G401 (cell line): ENCODE results near the gene NPY4R2. TPM values are rescaled to one million over a fixed set of nuclear protein-coding genes. Genes with fewer than 3 reads are reported as not detected.
"Not testable (repeated sequence)": the region's sequence is repeated elsewhere in the genome, so short reads cannot be mapped to it uniquely, and the experiment has no call there.

Experiments
- DNase-seq: peaks from one replicate; pipeline ENCODE4 v3.0.0-alpha.2; 2015; ENCODE audit warnings: low spot score
- in situ Hi-C: cut with HindIII; loops from 2 replicates; pipeline ENCODE4 v1.10.0; 2016; ENCODE audit warnings: low sequenced_read_pairs, mixed read lengths
- total RNA-seq: library from RNA; depleted of rRNA; stranded (reverse); fragments of >200 nt; shearing (Covaris generic); gene quantifications from 2 replicates; pipeline ENCODE4 v1.2.3, GENCODE V29; 2014

The NPY4R2 gene
- total RNA-seq, 1 experiment from 2014 or later = not detected

GRCh38 chr10:47927147-47927916 lies 8.9 kb downstream of the NPY4R2 start:
- DNase-seq, in situ Hi-C loops: not testable (repeated sequence)

GRCh38 chr10:47928225-47928624 lies 9.8 kb downstream of the NPY4R2 start:
- in situ Hi-C loops, DNase-seq: not testable (repeated sequence)

GRCh38 chr10:47932824-47933223 lies 14.4 kb downstream of the NPY4R2 start:
- in situ Hi-C loops, DNase-seq: not testable (repeated sequence)

GRCh38 chr10:47933462-47933861 lies 15.0 kb downstream of the NPY4R2 start:
- in situ Hi-C loops, DNase-seq: not testable (repeated sequence)

GRCh38 chr10:47936772-47937228 lies 18.3 kb downstream of the NPY4R2 start:
- in situ Hi-C loops, DNase-seq: not testable (repeated sequence)

GRCh38 chr10:47937634-47938033 lies 19.2 kb downstream of the NPY4R2 start:
- in situ Hi-C loops = not testable (repeated sequence)

GRCh38 chr10:47940821-47941220 lies 22.4 kb downstream of the NPY4R2 start:
- DNase-seq, in situ Hi-C loops: not testable (repeated sequence)

More at GRCh38 chr10:47937634-47938033, 19.2 kb downstream of the NPY4R2 start:
- DNase-seq = not testable (repeated sequence)

GRCh38 chr10:47941379-47941778 lies 22.9 kb downstream of the NPY4R2 start:
- in situ Hi-C loops, DNase-seq: not testable (repeated sequence)

GRCh38 chr10:47942351-47943019 lies 24.0 kb downstream of the NPY4R2 start:
- DNase-seq, in situ Hi-C loops: not testable (repeated sequence)

GRCh38 chr10:47943328-47943727 lies 24.9 kb downstream of the NPY4R2 start:
- in situ Hi-C loops, DNase-seq: not testable (repeated sequence)

GRCh38 chr10:47947424-47947823 lies 29.0 kb downstream of the NPY4R2 start:
- in situ Hi-C loops, DNase-seq: not testable (repeated sequence)

- in situ Hi-C loops, DNase-seq: not testable (repeated sequence)
Observed at GRCh38 chr10:47957158-47957557, 38.7 kb downstream of the NPY4R2 start.

GRCh38 chr10:47959677-47960076 lies 41.2 kb downstream of the NPY4R2 start:
- in situ Hi-C loops, DNase-seq: not testable (repeated sequence)

GRCh38 chr10:47960699-47961098 lies 42.2 kb downstream of the NPY4R2 start:
- in situ Hi-C loops = not testable (repeated sequence)

GRCh38 chr10:47962785-47963184 lies 44.3 kb downstream of the NPY4R2 start:
- in situ Hi-C loops, DNase-seq: not testable (repeated sequence)

More at GRCh38 chr10:47960699-47961098, 42.2 kb downstream of the NPY4R2 start:
- not testable (repeated sequence) for DNase-seq

- DNase-seq = not testable (repeated sequence)
Observed at GRCh38 chr10:47964280-47965063, 46.0 kb downstream of the NPY4R2 start.

GRCh38 chr10:47968988-47969387 lies 50.5 kb downstream of the NPY4R2 start:
- DNase-seq, in situ Hi-C loops: not testable (repeated sequence)

More at GRCh38 chr10:47964280-47965063, 46.0 kb downstream of the NPY4R2 start:
- in situ Hi-C loops = not testable (repeated sequence)

- in situ Hi-C loops, DNase-seq: not testable (repeated sequence)
Observed at GRCh38 chr10:47970047-47970446, 51.6 kb downstream of the NPY4R2 start.

GRCh38 chr10:47971598-47971997 lies 53.1 kb downstream of the NPY4R2 start:
- DNase-seq, in situ Hi-C loops: not testable (repeated sequence)
